SU-DHL-6 (cell line): ENCODE results near the gene ABTB1.
A peak's percentile ranks its signal among the peaks of the same experiment; 100 is the strongest.

ENCODE experiments used
- H2AFZ ChIP-seq: fragments of 200-600 bp; sonication (generic); 2 replicates; pipeline ENCODE4 v1.6.1; 2014; ENCODE audit warnings: low read depth, mild to moderate bottlenecking, moderate library complexity, mixed read lengths, antibody characterized with exemption, low read length; ENCODE audit not compliant: severe bottlenecking
- H3F3A ChIP-seq: fragments of 200-600 bp; shearing (Covaris generic); 2 replicates; pipeline ENCODE4 v1.6.0; 2016; ENCODE audit warnings: antibody characterized with exemption, mild to moderate bottlenecking; ENCODE audit not compliant: insufficient read depth
- H3K27ac ChIP-seq: fragments of 200-600 bp; sonication (generic); 2 replicates; pipeline ENCODE4 v1.5.1; 2016; ENCODE audit warnings: low read depth, mild to moderate bottlenecking, low read length, moderate library complexity, mixed read lengths
- H3K27me3 ChIP-seq: fragments of 200-600 bp; sonication (generic), shearing (Covaris generic); 2 replicates; pipeline ENCODE4 v1.6.0; 2014; ENCODE audit warnings: mild to moderate bottlenecking, low read length
- H3K36me3 ChIP-seq: fragments of 200-600 bp; sonication (generic); 2 replicates; pipeline ENCODE4 v1.6.1; 2014; ENCODE audit warnings: mild to moderate bottlenecking, low read length, mixed read lengths
- H3K4me2 ChIP-seq: fragments of 300-600, 200-600 bp; shearing (Covaris generic), sonication (generic); 2 replicates; pipeline ENCODE4 v1.6.0; 2014; ENCODE audit warnings: low read length, low read depth, mild to moderate bottlenecking; ENCODE audit not compliant: poor library complexity, severe bottlenecking
- H3K4me3 ChIP-seq: fragments of 200-600 bp; sonication (generic); 2 replicates; pipeline ENCODE4 v1.5.1; 2014; ENCODE audit warnings: antibody characterized with exemption, low read length, mild to moderate bottlenecking, mixed read lengths; ENCODE audit not compliant: insufficient read depth, poor library complexity, severe bottlenecking
- H3K79me2 ChIP-seq: fragments of 200-600 bp; sonication (generic); 2 replicates; pipeline ENCODE4 v1.6.1; 2014; ENCODE audit warnings: mild to moderate bottlenecking, low read length, moderate library complexity; ENCODE audit not compliant: insufficient read depth
- H3K9ac ChIP-seq: fragments of 200-600 bp; sonication (generic); 2 replicates; pipeline ENCODE4 v1.7.0; 2014; ENCODE audit warnings: mild to moderate bottlenecking, low read length
- H3K9me2 ChIP-seq: fragments of 200-600 bp; sonication (generic); replicated peaks from 2 replicates; pipeline ENCODE4 v1.6.1; 2014; ENCODE audit warnings: low read length; ENCODE audit not compliant: insufficient read depth
- H3K9me3 ChIP-seq: fragments of 200-600 bp; sonication (generic); 2 replicates; pipeline ENCODE4 v1.6.1; 2014; ENCODE audit warnings: low read length, mixed read lengths; ENCODE audit not compliant: insufficient read depth
- H4K20me1 ChIP-seq: fragments of 200-600 bp; sonication (generic); 2 replicates; pipeline ENCODE4 v1.6.1; 2014; ENCODE audit warnings: low read depth, mild to moderate bottlenecking, antibody characterized with exemption, low read length, moderate library complexity, mixed read lengths
- CTCF ChIP-seq: fragments of 200-600 bp; sonication (generic); IDR thresholded peaks from one replicate; pipeline ENCODE4 v1.5.1; 2017; ENCODE audit warnings: antibody characterized with exemption, mild to moderate bottlenecking, low read length, moderate library complexity; ENCODE audit not compliant: insufficient read depth, poor library complexity, severe bottlenecking
- EZH2phosphoT487 ChIP-seq: fragments of 200-600 bp; sonication (generic), shearing (Covaris generic); conservative IDR thresholded peaks from 2 replicates; pipeline ENCODE4 v1.6.1; 2018; ENCODE audit warnings: mild to moderate bottlenecking, antibody characterized with exemption, low read length, moderate library complexity, mixed read lengths

The ABTB1 gene

DNA sequence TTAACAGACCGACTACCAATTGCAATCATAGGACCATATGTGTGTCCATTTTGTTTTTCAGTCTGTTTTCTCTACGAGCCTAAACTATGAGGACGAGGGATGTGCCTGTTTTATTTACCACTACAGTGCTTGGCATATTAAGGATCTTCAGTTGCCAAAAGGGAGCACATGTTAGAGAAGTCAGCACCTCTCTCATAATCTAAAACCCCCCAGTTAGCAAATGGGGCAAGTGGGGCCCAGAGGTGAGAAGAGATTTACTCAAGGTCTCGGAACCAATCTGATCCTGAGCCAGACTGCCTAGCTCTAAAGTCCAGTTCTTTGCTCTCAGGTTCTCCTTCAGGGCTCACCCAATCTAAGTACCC is 44.3 kb upstream of the ABTB1 start:
- Histone ChIP-seq H3K27ac (no peak overlapping the region), H3K9ac (no peak overlapping the region), H3K9me2 (no peaks in the 10 kb centered on the region), H3K36me3 (no peaks in the 10 kb centered on the region), H3K4me2 (no peak overlapping the region), H3F3A (peaks cover 8% of the 10 kb centered on the region; the same call in 1 of the 2 replicates), H2AFZ (no peak overlapping the region), H3K27me3 (no peaks in the 10 kb centered on the region), H3K9me3 (no peaks in the 10 kb centered on the region), H3K4me3 (no peak overlapping the region), H4K20me1 (no peaks in the 10 kb centered on the region), H3K79me2 (no peaks in the 10 kb centered on the region)
- TF ChIP-seq EZH2phosphoT487: no peak
- no peak for TF ChIP-seq CTCF

- H2AFZ ChIP-seq: peak within 1 kb of the TSS; percentile 83
- H3K4me2 ChIP-seq: peak within 1 kb of the TSS; percentile 50
- H3K9me3 ChIP-seq: no peaks in the 10 kb centered on the region
- peaks cover 8% of the 10 kb centered on the region; the same call in 1 of the 2 replicates for H3F3A ChIP-seq
- no peaks in the 10 kb centered on the region for H3K36me3 ChIP-seq
- peak within 1 kb of the TSS; percentile 46 for H3K9ac ChIP-seq
- H3K9me2 ChIP-seq: no peaks in the 10 kb centered on the region
- no peak within 1 kb of the TSS for H3K27ac ChIP-seq
- H3K4me3 ChIP-seq: peak within 1 kb of the TSS; percentile 34
- H4K20me1 ChIP-seq: no peaks in the 10 kb centered on the region
- no peaks in the 10 kb centered on the region for H3K79me2 ChIP-seq
- H3K27me3 ChIP-seq: no peaks in the 10 kb centered on the region
- TF ChIP-seq EZH2phosphoT487 (no peak), CTCF (no peak)
These were observed 43.8 kb upstream of the ABTB1 start, which contains the start of gene PODXL2 for GRCh38 chr3:127628788-127629466. TSS of gene PODXL2 (plus strand) at chr3:127629185. CDS start at chr3:127629220, 35 bp downstream.

DNA sequence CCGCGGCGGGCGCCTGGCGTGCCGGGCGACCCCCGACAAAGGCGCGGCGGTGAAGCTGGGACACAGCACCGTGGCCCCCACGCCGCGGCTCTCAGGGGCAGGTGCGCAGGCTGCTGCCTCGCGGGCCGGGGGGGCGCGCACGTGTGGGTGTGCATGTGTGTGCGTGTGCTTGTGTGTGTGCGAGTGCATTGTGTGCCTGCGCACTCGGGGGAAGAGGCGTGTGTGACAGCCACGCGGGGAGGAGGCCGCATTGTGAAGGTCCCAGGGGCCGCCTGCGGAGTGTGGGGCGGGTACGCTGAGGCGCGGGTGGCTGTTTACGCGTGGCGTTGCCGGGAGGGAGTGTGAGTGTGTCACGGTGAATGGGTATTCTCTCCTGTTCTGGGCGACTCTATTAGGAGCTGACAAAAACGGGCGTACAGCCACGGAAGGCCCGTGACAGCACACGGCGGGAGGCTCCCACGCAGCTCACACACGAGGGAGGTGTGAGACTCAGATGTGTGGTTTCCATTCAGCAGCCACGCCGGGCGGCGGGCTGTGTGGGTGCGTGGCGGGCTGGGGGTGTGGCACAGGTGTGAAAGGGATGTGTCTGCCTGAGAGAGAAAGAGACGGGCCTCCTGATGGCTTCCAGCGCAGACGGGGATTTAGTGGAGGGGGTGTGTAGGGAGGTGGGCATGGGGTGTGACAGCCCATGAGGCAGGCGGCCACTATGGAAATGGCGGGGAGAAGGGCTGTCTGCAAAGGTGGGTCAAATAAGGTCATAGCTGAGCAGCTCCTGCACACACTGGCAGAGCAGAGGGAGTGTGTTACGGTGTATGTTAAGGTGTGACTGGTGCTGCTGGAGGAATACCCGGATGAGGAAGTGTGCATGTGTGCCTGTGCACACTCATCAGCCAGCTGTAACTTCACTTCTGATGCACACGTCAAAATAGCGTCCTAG is 43.0 kb upstream of the ABTB1 start:
- H4K20me1 ChIP-seq: no peaks in the 10 kb centered on the region
- no peaks in the 10 kb centered on the region for H3K36me3 ChIP-seq
- no peak overlapping the region for H3K27ac ChIP-seq
- H3K79me2 ChIP-seq: no peaks in the 10 kb centered on the region
- H3K4me2 ChIP-seq: peak overlapping the region; percentile 50
- TF ChIP-seq CTCF (no peak), EZH2phosphoT487 (no peak)
- H3K9me3 ChIP-seq: no peaks in the 10 kb centered on the region
- no peaks in the 10 kb centered on the region for H3K9me2 ChIP-seq
- H3K4me3 ChIP-seq: peak overlapping the region; percentile 34
- peaks cover 8% of the 10 kb centered on the region; the same call in 1 of the 2 replicates for H3F3A ChIP-seq
- no peaks in the 10 kb centered on the region for H3K27me3 ChIP-seq
- H3K9ac ChIP-seq: peak overlapping the region; percentile 46
- peak overlapping the region; percentile 83 for H2AFZ ChIP-seq
